ENCODE data around the gene GPR85. TPM values are rescaled to one million over a fixed set of nuclear protein-coding genes. Genes with fewer than 3 reads are reported as not detected.

Gene GPR85
- total RNA-seq, 1 donor: 5.0 TPM

GRCh38 chr7:113119429-113119828 is 32.8 kb upstream of the GPR85 start:
- no peak for DNase-seq (ENCODE audit: low read depth)
- H3K4me3 ChIP-seq (ENCODE audit: low read depth, low read length): no peak overlapping the region

GRCh38 chr7:113118074-113118959 is 31.7 kb upstream of the GPR85 start, which contains the start of gene SMIM30:
Gene SMIM30 (minus strand): TSS chr7:113118554. CDS start chr7:113117578, 976 bp downstream.
- TF ChIP-seq, protein P1, sequence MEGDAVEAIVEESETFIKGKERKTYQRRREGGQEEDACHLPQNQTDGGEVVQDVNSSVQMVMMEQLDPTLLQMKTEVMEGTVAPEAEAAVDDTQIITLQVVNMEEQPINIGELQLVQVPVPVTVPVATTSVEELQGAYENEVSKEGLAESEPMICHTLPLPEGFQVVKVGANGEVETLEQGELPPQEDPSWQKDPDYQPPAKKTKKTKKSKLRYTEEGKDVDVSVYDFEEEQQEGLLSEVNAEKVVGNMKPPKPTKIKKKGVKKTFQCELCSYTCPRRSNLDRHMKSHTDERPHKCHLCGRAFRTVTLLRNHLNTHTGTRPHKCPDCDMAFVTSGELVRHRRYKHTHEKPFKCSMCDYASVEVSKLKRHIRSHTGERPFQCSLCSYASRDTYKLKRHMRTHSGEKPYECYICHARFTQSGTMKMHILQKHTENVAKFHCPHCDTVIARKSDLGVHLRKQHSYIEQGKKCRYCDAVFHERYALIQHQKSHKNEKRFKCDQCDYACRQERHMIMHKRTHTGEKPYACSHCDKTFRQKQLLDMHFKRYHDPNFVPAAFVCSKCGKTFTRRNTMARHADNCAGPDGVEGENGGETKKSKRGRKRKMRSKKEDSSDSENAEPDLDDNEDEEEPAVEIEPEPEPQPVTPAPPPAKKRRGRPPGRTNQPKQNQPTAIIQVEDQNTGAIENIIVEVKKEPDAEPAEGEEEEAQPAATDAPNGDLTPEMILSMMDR (IDR thresholded peaks at IDR 0.05; ENCODE audit: insufficient read depth, low read length): no peak
- peak; percentile 90 for DNase-seq (ENCODE audit: low read depth)
- peak within 1 kb of the TSS; percentile 78 for H3K4me3 ChIP-seq (ENCODE audit: low read depth, low read length)

More at GRCh38 chr7:113119429-113119828, 32.8 kb upstream of the GPR85 start:
- TF ChIP-seq, protein P1 (IDR thresholded peaks at IDR 0.05; ENCODE audit: insufficient read depth, low read length): no peak

- DNase-seq (ENCODE audit: low read depth): peak; percentile 11
- peak overlapping the region; percentile 78 for H3K4me3 ChIP-seq (ENCODE audit: low read depth, low read length)
Measured at GRCh38 chr7:113117374-113117774, 30.7 kb upstream of the GPR85 start.

- TF ChIP-seq, protein P1 (IDR thresholded peaks at IDR 0.05; ENCODE audit: insufficient read depth, low read length): no peak
- H3K4me3 ChIP-seq (ENCODE audit: low read depth, low read length): no peak overlapping the region
Measured at GRCh38 chr7:113113912-113114311, 27.3 kb upstream of the GPR85 start.

GRCh38 chr7:113109718-113110117 is 23.1 kb upstream of the GPR85 start:
- no peak for DNase-seq (ENCODE audit: low read depth)
- no peak overlapping the region for H3K4me3 ChIP-seq (ENCODE audit: low read depth, low read length)
- TF ChIP-seq, protein P1 (IDR thresholded peaks at IDR 0.05; ENCODE audit: insufficient read depth, low read length): no peak

More at GRCh38 chr7:113113912-113114311, 27.3 kb upstream of the GPR85 start:
- DNase-seq (ENCODE audit: low read depth): peak; percentile 11

DNA sequence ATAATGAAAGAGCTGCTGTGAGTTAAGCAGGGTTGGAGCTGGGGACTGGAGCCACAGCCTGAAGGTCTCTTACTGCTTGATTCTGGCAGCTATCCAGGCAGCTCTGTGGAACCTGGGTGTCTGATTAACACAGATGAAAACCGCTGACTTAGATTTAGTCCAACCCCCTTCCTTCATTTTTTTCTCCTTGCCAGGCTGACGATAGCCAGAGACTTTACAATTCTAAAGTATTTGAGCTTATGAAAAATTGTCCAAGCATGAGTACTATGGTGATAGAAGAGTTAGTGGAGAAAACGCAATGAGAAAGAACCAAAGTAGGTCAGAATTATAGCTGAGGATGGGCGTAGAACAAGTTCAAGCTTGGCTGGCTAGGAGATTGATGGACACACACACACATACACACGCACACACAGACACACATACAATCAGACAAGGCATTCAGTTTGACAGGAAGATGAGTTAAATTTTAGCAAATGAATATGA is 13.5 kb upstream of the GPR85 start:
- TF ChIP-seq, protein P1 (IDR thresholded peaks at IDR 0.05; ENCODE audit: insufficient read depth, low read length): no peak
- H3K4me3 ChIP-seq (ENCODE audit: low read depth, low read length): no peak overlapping the region
- peak; percentile 87 for DNase-seq (ENCODE audit: low read depth)

GRCh38 chr7:113099284-113099919 is 12.8 kb upstream of the GPR85 start:
- peak; percentile 33 for DNase-seq (ENCODE audit: low read depth)
- H3K4me3 ChIP-seq (ENCODE audit: low read depth, low read length): no peak overlapping the region
- TF ChIP-seq, protein P1 (IDR thresholded peaks at IDR 0.05; ENCODE audit: insufficient read depth, low read length): no peak
